ENCODE measurements around the gene SEC14L6. TPM values are rescaled to one million over a fixed set of nuclear protein-coding genes. Genes with fewer than 3 reads are reported as not detected.
"Not testable (repeated sequence)": the region's sequence is repeated elsewhere in the genome, so short reads cannot be mapped to it uniquely, and the experiment has no call there.

Gene SEC14L6
- total RNA-seq, 1 experiment from 2014 or later, result not detected

- Histone ChIP-seq H3K4me1 (replicated peaks) (no peaks in the 10 kb centered on the region), H3K27ac (no peak within 1 kb of the TSS), H3K36me3 (peaks cover 37% of the 10 kb centered on the region), H3K9me3 (replicated peaks) (no peaks in the 10 kb centered on the region), H3K4me3 (no peak within 1 kb of the TSS), H3K27me3 (replicated peaks) (peaks cover 22% of the 10 kb centered on the region)
- no peak for DNase-seq (ENCODE audit: low read depth in 1 of 2, low spot score in 2 of 2)
These were observed 27.8 kb upstream of the SEC14L6 start, which contains the start of gene GAL3ST1 for GRCh38 chr22:30574095-30574981. Gene GAL3ST1, minus strand, starts transcription at chr22:30574665. Its CDS starts 17,273 bp downstream, at chr22:30557392.

DNA sequence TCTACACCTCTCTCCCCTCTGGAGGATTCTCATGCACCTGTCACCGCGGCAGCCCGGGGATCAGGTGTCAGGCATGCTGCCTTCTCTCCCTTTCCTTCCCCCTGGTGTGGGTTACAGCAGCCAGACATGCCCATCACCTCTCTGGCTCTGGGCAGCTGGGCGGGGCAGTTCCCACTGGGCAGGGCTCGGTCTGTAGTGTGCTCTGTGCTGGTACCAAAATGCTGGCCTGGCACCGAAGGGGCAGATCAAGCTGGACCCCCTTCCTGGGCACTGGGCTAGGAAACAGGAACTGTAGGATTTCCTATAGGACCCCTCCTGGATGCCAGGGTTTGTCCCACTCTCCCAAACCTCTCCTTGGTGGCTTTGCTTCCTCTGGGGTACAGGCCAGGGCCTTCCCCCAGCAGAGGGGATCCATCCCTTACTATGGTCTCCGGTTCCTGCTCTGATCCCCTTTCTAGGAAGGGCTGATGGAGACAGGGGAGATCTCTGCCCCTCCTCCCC is 27.1 kb upstream of the SEC14L6 start:
- no peaks in the 10 kb centered on the region for H3K9me3 ChIP-seq (replicated peaks)
- H3K4me1 ChIP-seq (replicated peaks), result no peaks in the 10 kb centered on the region
- peaks cover 22% of the 10 kb centered on the region for H3K27me3 ChIP-seq (replicated peaks)
- no peak overlapping the region for H3K27ac ChIP-seq
- no peak overlapping the region for H3K4me3 ChIP-seq
- DNase-seq (ENCODE audit: low read depth in 1 of 2, low spot score in 2 of 2), result no peak
- peaks cover 30% of the 10 kb centered on the region for H3K36me3 ChIP-seq

- DNase-seq (ENCODE audit: low read depth in 1 of 2, low spot score in 2 of 2), result no peak
- Histone ChIP-seq H3K36me3 (peaks cover 25% of the 10 kb centered on the region), H3K9me3 (replicated peaks) (no peaks in the 10 kb centered on the region), H3K27ac (no peak overlapping the region), H3K4me1 (replicated peaks) (no peaks in the 10 kb centered on the region), H3K27me3 (replicated peaks) (peaks cover 22% of the 10 kb centered on the region), H3K4me3 (no peak overlapping the region)
These were observed 26.5 kb upstream of the SEC14L6 start for GRCh38 chr22:30572840-30573593.

GRCh38 chr22:30572210-30572609 is 25.7 kb upstream of the SEC14L6 start:
- no peak for DNase-seq (ENCODE audit: low read depth in 1 of 2, low spot score in 2 of 2)
- no peak overlapping the region for H3K27ac ChIP-seq

DNA sequence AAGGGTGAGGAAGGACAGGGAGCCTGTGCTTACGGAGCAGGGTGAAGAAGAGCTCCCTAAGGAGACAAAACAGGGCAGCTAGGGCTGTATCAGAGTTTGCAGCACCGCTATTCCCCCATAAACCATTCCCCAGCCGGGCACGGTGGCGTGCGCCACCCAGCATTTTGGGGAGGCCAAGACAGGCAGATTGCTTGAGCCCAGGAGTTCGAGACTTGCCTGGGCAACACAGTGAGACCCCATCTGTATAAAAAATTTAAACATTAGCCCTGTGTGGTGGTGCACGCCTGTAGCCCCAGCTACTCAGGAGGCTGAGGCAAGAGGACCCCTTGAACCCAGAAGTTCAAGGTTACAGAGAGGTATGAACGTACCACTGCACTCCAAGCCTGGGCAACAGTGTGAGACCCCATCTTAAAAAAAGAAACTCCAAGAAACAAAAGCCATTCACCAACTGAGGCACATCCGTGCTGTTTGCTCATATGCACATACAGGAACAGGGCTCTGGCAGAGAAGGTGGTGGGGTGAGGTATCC is 23.2 kb upstream of the SEC14L6 start:
- no peaks in the 10 kb centered on the region for H3K9me3 ChIP-seq (replicated peaks)
- DNase-seq (ENCODE audit: low read depth in 1 of 2, low spot score in 2 of 2), result no peak
- no peaks in the 10 kb centered on the region for H3K4me1 ChIP-seq (replicated peaks)
- H3K4me3 ChIP-seq, result no peak overlapping the region
- H3K36me3 ChIP-seq, result no peaks in the 10 kb centered on the region
- no peak overlapping the region for H3K27ac ChIP-seq
- H3K27me3 ChIP-seq (replicated peaks), result peaks cover 30% of the 10 kb centered on the region

More at GRCh38 chr22:30572210-30572609, 25.7 kb upstream of the SEC14L6 start:
- no peaks in the 10 kb centered on the region for H3K9me3 ChIP-seq (replicated peaks)
- H3K4me3 ChIP-seq, result no peak overlapping the region
- no peaks in the 10 kb centered on the region for H3K4me1 ChIP-seq (replicated peaks)
- peaks cover 26% of the 10 kb centered on the region for H3K27me3 ChIP-seq (replicated peaks)
- peaks cover 19% of the 10 kb centered on the region for H3K36me3 ChIP-seq

- no peak overlapping the region for H3K27ac ChIP-seq
- peaks cover 30% of the 10 kb centered on the region for H3K27me3 ChIP-seq (replicated peaks)
- no peak overlapping the region for H3K4me3 ChIP-seq
- no peak for DNase-seq (ENCODE audit: low read depth in 1 of 2, low spot score in 2 of 2)
- no peaks in the 10 kb centered on the region for H3K36me3 ChIP-seq
- no peaks in the 10 kb centered on the region for H3K4me1 ChIP-seq (replicated peaks)
- no peaks in the 10 kb centered on the region for H3K9me3 ChIP-seq (replicated peaks)
These were observed 21.7 kb upstream of the SEC14L6 start for GRCh38 chr22:30568137-30568805.

- H3K4me1 ChIP-seq (replicated peaks); DNase-seq (ENCODE audit: low read depth in 1 of 2, low spot score in 2 of 2); H3K9me3 ChIP-seq (replicated peaks); H3K4me3 ChIP-seq; H3K36me3 ChIP-seq; H3K27ac ChIP-seq: not testable (repeated sequence)
- H3K27me3 ChIP-seq (replicated peaks), result peaks cover 30% of the 10 kb centered on the region
These were observed 20.7 kb upstream of the SEC14L6 start for GRCh38 chr22:30567277-30567676.

- H3K9me3 ChIP-seq (replicated peaks), result no peaks in the 10 kb centered on the region
These were observed 19.6 kb upstream of the SEC14L6 start for GRCh38 chr22:30566125-30566524.

GRCh38 chr22:30565341-30565740 is 18.8 kb upstream of the SEC14L6 start:
- no peak overlapping the region for H3K27ac ChIP-seq
- no peaks in the 10 kb centered on the region for H3K36me3 ChIP-seq
- no peaks in the 10 kb centered on the region for H3K4me1 ChIP-seq (replicated peaks)
- peaks cover 16% of the 10 kb centered on the region for H3K27me3 ChIP-seq (replicated peaks)
- no peak overlapping the region for H3K4me3 ChIP-seq
- DNase-seq (ENCODE audit: low read depth in 1 of 2, low spot score in 2 of 2), result no peak
- H3K9me3 ChIP-seq (replicated peaks), result no peaks in the 10 kb centered on the region

More at GRCh38 chr22:30566125-30566524, 19.6 kb upstream of the SEC14L6 start:
- H3K4me3 ChIP-seq, result no peak overlapping the region
- no peaks in the 10 kb centered on the region for H3K4me1 ChIP-seq (replicated peaks)
- no peaks in the 10 kb centered on the region for H3K36me3 ChIP-seq
- DNase-seq (ENCODE audit: low read depth in 1 of 2, low spot score in 2 of 2), result no peak
- peaks cover 22% of the 10 kb centered on the region for H3K27me3 ChIP-seq (replicated peaks)
- H3K27ac ChIP-seq, result no peak overlapping the region

- Histone ChIP-seq H3K27me3 (replicated peaks) (peaks cover 10% of the 10 kb centered on the region), H3K4me1 (replicated peaks) (no peaks in the 10 kb centered on the region), H3K9me3 (replicated peaks) (no peaks in the 10 kb centered on the region), H3K36me3 (no peaks in the 10 kb centered on the region), H3K4me3 (no peak overlapping the region), H3K27ac (no peak overlapping the region)
- DNase-seq (ENCODE audit: low read depth in 1 of 2, low spot score in 2 of 2), result no peak
These were observed 18.2 kb upstream of the SEC14L6 start for GRCh38 chr22:30564761-30565119.

GRCh38 chr22:30564045-30564760 is 17.7 kb upstream of the SEC14L6 start:
- H3K27ac ChIP-seq, result no peak overlapping the region
- no peaks in the 10 kb centered on the region for H3K4me1 ChIP-seq (replicated peaks)
- no peak overlapping the region for H3K4me3 ChIP-seq
- no peaks in the 10 kb centered on the region for H3K9me3 ChIP-seq (replicated peaks)
- no peak for DNase-seq (ENCODE audit: low read depth in 1 of 2, low spot score in 2 of 2)
- no peaks in the 10 kb centered on the region for H3K36me3 ChIP-seq
- peaks cover 9% of the 10 kb centered on the region for H3K27me3 ChIP-seq (replicated peaks)

DNA sequence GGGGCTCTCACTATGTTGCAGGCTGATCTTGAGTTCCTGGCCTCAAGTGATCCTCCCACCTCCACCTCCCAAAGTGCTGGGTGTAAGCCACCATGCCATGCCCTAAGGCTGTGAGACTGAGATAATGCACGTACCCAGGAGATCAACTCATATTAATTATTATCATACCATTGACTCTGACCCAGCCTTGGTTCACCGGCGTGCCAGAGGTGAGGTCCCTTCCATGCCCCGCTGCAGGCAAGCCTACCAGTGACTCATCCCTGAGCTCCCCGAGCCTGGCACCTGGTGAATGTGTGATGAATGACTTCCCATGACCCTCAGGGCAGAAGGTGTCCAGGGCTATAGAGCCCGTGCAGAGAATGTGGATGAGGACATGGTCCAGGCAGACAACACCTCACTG is 15.8 kb upstream of the SEC14L6 start:
- peaks cover 6% of the 10 kb centered on the region for H3K27me3 ChIP-seq (replicated peaks)
- no peaks in the 10 kb centered on the region for H3K36me3 ChIP-seq
- H3K4me3 ChIP-seq, result no peak overlapping the region
- no peaks in the 10 kb centered on the region for H3K4me1 ChIP-seq (replicated peaks)
- H3K27ac ChIP-seq, result no peak overlapping the region
- no peak for DNase-seq (ENCODE audit: low read depth in 1 of 2, low spot score in 2 of 2)
- no peaks in the 10 kb centered on the region for H3K9me3 ChIP-seq (replicated peaks)

Data from SJSA1 (cell line).